HepG2 (cell line): ENCODE measurements around the gene SLC7A10. TPM values are rescaled to one million over a fixed set of nuclear protein-coding genes. Genes with fewer than 3 reads are reported as not detected.

Experiments used
- ARID5B ChIP-seq: IDR thresholded peaks from 2 replicates; pipeline ENCODE4 v1.4.0; 2020; ENCODE audit warnings: mild to moderate bottlenecking, missing genetic modification reagents
- BRCA1 ChIP-seq: sonication (generic); formaldehyde crosslinking; IDR thresholded peaks from 2 replicates; pipeline ENCODE4 v1.4.0; 2020; ENCODE audit warnings: missing genetic modification reagents
- CREB1 ChIP-seq, 2 experiments: fragments of 450-650 bp in 1 of 2; IDR thresholded peaks; 2 replicates each; pipeline ENCODE4 v1.6.1; 2016 to 2017; ENCODE audit warnings: control low read depth in 1 of 2, mild to moderate bottlenecking in 1 of 2, missing compliant biosample characterization in 1 of 2, missing genetic modification characterization in 1 of 2
- MAZ ChIP-seq, 2 experiments: sonication (generic) in 1 of 2; formaldehyde crosslinking in 1 of 2; IDR thresholded peaks; 2 replicates each; pipeline versions ENCODE4 v1.5.0 to v1.6.1; 2012 to 2020; ENCODE audit warnings: low read depth in 2 of 2, mild to moderate bottlenecking in 2 of 2, borderline replicate concordance in 1 of 2, improper control_type of control experiment in 1 of 2, low read length in 1 of 2, missing genetic modification reagents in 1 of 2, moderate library complexity in 1 of 2
- MIER3 ChIP-seq: IDR thresholded peaks from 2 replicates; pipeline ENCODE4 v1.6.1; 2016; ENCODE audit warnings: missing compliant biosample characterization, borderline replicate concordance
- MTA3 ChIP-seq: sonication (generic); formaldehyde crosslinking; IDR thresholded peaks from 2 replicates; pipeline ENCODE4 v1.4.0; 2020; ENCODE audit warnings: missing genetic modification reagents
- PAWR ChIP-seq: sonication (generic); formaldehyde crosslinking; IDR thresholded peaks from 2 replicates; pipeline ENCODE4 v1.4.0; 2020; ENCODE audit warnings: missing genetic modification reagents, mild to moderate bottlenecking, borderline replicate concordance
- RBM39 ChIP-seq: fragments of 200-400 bp; formaldehyde crosslinking; IDR thresholded peaks from one replicate; pipeline ENCODE4 v1.6.1; 2018; ENCODE audit warnings: antibody characterized with exemption, mild to moderate bottlenecking, low read depth, low read length; ENCODE audit not compliant: poor library complexity, severe bottlenecking
- RFX5 ChIP-seq: IDR thresholded peaks from 2 replicates; pipeline ENCODE4 v1.6.1; 2011; ENCODE audit warnings: low read depth, low read length, improper control_type of control experiment
- TEAD2 ChIP-seq: sonication (generic); formaldehyde crosslinking; IDR thresholded peaks from 2 replicates; pipeline ENCODE4 v1.9.0; 2021; ENCODE audit warnings: missing genetic modification reagents
- TEF ChIP-seq: sonication (generic); formaldehyde crosslinking; IDR thresholded peaks from 2 replicates; pipeline ENCODE4 v1.5.0; 2020; ENCODE audit warnings: missing genetic modification reagents
- TRAFD1 ChIP-seq: sonication (generic); formaldehyde crosslinking; IDR thresholded peaks from 2 replicates; pipeline ENCODE4 v1.5.1; 2020; ENCODE audit warnings: missing genetic modification reagents, mild to moderate bottlenecking, borderline replicate concordance
- ZBTB3 ChIP-seq: sonication (generic); formaldehyde crosslinking; IDR thresholded peaks from 2 replicates; pipeline ENCODE4 v1.4.0; 2020; ENCODE audit warnings: low read depth, mild to moderate bottlenecking, moderate library complexity, missing genetic modification reagents, borderline replicate concordance
- ZC3H13 ChIP-seq: sonication (generic); formaldehyde crosslinking; IDR thresholded peaks from 2 replicates; pipeline ENCODE4 v1.8.1; 2023; ENCODE audit warnings: mild to moderate bottlenecking, missing genetic modification reagents, moderate library complexity
- ZNF619 ChIP-seq: sonication (generic); formaldehyde crosslinking; IDR thresholded peaks from 2 replicates; pipeline ENCODE4 v1.4.0; 2020; ENCODE audit warnings: mild to moderate bottlenecking, missing genetic modification reagents
- ZNF678 ChIP-seq: sonication (generic); formaldehyde crosslinking; IDR thresholded peaks from 2 replicates; pipeline ENCODE4 v1.4.0; 2020; ENCODE audit warnings: mild to moderate bottlenecking, missing genetic modification reagents
- ZSCAN12 ChIP-seq: sonication (generic); formaldehyde crosslinking; IDR thresholded peaks from 2 replicates; pipeline ENCODE4 v1.9.0; 2021; ENCODE audit warnings: mild to moderate bottlenecking, missing genetic modification reagents
- ZSCAN25 ChIP-seq: sonication (generic); formaldehyde crosslinking; IDR thresholded peaks from 2 replicates; pipeline ENCODE4 v1.8.0; 2022; ENCODE audit warnings: mild to moderate bottlenecking, missing genetic modification reagents
- polyA plus RNA-seq, 8 experiments: library from polyadenylated mRNA; depleted of rRNA in 3 of 8; stranded (reverse) in 7 of 8; unstranded in 1 of 8; fragments of >200 nt; fragmentation: Illumina TruSeq in 4 of 8; extraction: Trizol in 4 of 8; gene quantifications; 2 replicates each; pipeline versions ENCODE4 v1.2.1 to v1.2.3, GENCODE V29; 2011 to 2016; ENCODE audit warnings: low read depth in 4 of 8, missing spikeins in 1 of 8, mixed read lengths in 1 of 8; ENCODE audit not compliant: insufficient read depth in 1 of 8
- total RNA-seq, 5 experiments: library from RNA; depleted of rRNA; stranded (reverse); fragments of >200 nt; fragmentation: Illumina TruSeq; extraction: Trizol; gene quantifications; 2 replicates each; pipeline ENCODE4 v1.2.3, GENCODE V29; 2016; ENCODE audit warnings: low read depth in 1 of 5
- TF ChIP-seq, protein P1 (sequence below): sonication (generic); formaldehyde crosslinking; IDR thresholded peaks from 2 replicates; pipeline ENCODE4 v1.8.0; 2022; ENCODE audit warnings: mild to moderate bottlenecking, missing genetic modification reagents
- TF ChIP-seq, protein P2 (sequence below): sonication (generic); formaldehyde crosslinking; IDR thresholded peaks from 2 replicates; pipeline ENCODE4 v1.8.0; 2022; ENCODE audit warnings: mild to moderate bottlenecking, missing genetic modification reagents, moderate library complexity
- TF ChIP-seq, protein P3 (sequence below): IDR thresholded peaks from 2 replicates; pipeline ENCODE4 v1.6.1; 2012; ENCODE audit warnings: inconsistent platforms

SLC7A10 gene
- total and polyA plus RNA-seq, 2 of the 13 experiments (the other 11 are each of a cell fraction or from before 2014, with no cell fraction given): 1.1 to 2.2 TPM

GRCh38 chr19:33248553-33248953, 22.9 kb upstream of the SLC7A10 start (continued):
- TF ChIP-seq MAZ (IDR thresholded peaks at IDR 0.05; ENCODE audit: borderline replicate concordance, low read depth, low read length) (0 out of 2 replicates have a peak, but pooled peaks have one; percentile 23), MAZ (CRISPR knock-in tag; IDR thresholded peaks at IDR 0.05; ENCODE audit: low read depth) (peak; percentile 55; the same call in 1 of the 2 replicates), ZBTB3 (CRISPR knock-in tag) (no peak), ARID5B (peak; percentile 61; the same call in 1 of the 2 replicates), BRCA1 (CRISPR knock-in tag) (no peak), ZC3H13 (no peak), ZSCAN12 (no peak), ZSCAN25 (CRISPR knock-in tag) (no peak; the same call in 1 of the 2 replicates), ZNF619 (CRISPR knock-in tag) (no peak), PAWR (no peak), TEAD2 (CRISPR knock-in tag) (no peak), RBM39 (no peak), ZNF678 (CRISPR knock-in tag) (no peak), MIER3 (CRISPR knock-in tag) (no peak), RFX5 (no peak), CREB1 (IDR thresholded peaks at IDR 0.05) (peak; percentile 47), CREB1 (CRISPR knock-in tag; IDR thresholded peaks at IDR 0.05) (peak; percentile 72; the same call in 1 of the 2 replicates), TEF (CRISPR knock-in tag) (no peak), TRAFD1 (no peak), MTA3 (CRISPR knock-in tag) (no peak)
- TF ChIP-seq, protein P1, sequence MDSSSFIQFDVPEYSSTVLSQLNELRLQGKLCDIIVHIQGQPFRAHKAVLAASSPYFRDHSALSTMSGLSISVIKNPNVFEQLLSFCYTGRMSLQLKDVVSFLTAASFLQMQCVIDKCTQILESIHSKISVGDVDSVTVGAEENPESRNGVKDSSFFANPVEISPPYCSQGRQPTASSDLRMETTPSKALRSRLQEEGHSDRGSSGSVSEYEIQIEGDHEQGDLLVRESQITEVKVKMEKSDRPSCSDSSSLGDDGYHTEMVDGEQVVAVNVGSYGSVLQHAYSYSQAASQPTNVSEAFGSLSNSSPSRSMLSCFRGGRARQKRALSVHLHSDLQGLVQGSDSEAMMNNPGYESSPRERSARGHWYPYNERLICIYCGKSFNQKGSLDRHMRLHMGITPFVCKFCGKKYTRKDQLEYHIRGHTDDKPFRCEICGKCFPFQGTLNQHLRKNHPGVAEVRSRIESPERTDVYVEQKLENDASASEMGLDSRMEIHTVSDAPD (CRISPR knock-in tag): no peak; the same call in 1 of the 2 replicates
- TF ChIP-seq, protein P2, sequence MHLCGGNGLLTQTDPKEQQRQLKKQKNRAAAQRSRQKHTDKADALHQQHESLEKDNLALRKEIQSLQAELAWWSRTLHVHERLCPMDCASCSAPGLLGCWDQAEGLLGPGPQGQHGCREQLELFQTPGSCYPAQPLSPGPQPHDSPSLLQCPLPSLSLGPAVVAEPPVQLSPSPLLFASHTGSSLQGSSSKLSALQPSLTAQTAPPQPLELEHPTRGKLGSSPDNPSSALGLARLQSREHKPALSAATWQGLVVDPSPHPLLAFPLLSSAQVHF: no peak
- TF ChIP-seq, protein P3, sequence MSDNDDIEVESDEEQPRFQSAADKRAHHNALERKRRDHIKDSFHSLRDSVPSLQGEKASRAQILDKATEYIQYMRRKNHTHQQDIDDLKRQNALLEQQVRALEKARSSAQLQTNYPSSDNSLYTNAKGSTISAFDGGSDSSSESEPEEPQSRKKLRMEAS: peak; percentile 40; the same call in 1 of the 2 replicates
